Esophagus muscularis mucosa (tissue), 4 donors: ENCODE results near the gene CFH. TPM values are rescaled to one million over a fixed set of nuclear protein-coding genes. Genes with fewer than 3 reads are reported as not detected.
A peak's percentile ranks its signal among the peaks of the same experiment; 100 is the strongest.

ENCODE experiments used
- DNase-seq: peaks from one replicate; pipeline ENCODE4 v3.0.0-alpha.2; 2017; ENCODE audit errors: extremely low spot score
- H3K27ac ChIP-seq, 4 donors: fragments of 200-600 bp; sonication (generic); replicated peaks in 1 of 4; 1 replicate in 3 of 4; 2 replicates in 1 of 4; pipeline ENCODE4 v1.5.1; 2016 to 2019; ENCODE audit warnings: mild to moderate bottlenecking in 1 of 4
- H3K27me3 ChIP-seq, 4 donors: fragments of 200-600 bp; sonication (generic); one replicate each; pipeline versions ENCODE4 v1.5.1 to v1.6.0; 2016 to 2019
- H3K36me3 ChIP-seq, 4 donors: fragments of 200-600 bp; sonication (generic); one replicate each; pipeline ENCODE4 v1.5.1; 2016 to 2019
- H3K4me1 ChIP-seq, 4 donors: fragments of 200-600 bp; sonication (generic); one replicate each; pipeline ENCODE4 v1.5.1; 2016 to 2019
- H3K4me3 ChIP-seq, 4 donors: fragments of 200-600 bp; sonication (generic); 1 replicate in 2 of 4; 2 replicates in 2 of 4; pipeline ENCODE4 v1.5.1; 2016 to 2019; ENCODE audit warnings: mild to moderate bottlenecking in 4 of 4, moderate library complexity in 1 of 4
- H3K9me3 ChIP-seq, 4 donors: fragments of 200-600 bp; sonication (generic); 1 replicate in 3 of 4; 2 replicates in 1 of 4; pipeline ENCODE4 v1.5.1; 2016 to 2019
- CTCF ChIP-seq, 3 experiments: fragments of 200-600 bp in 2 of 3; fragments of 450-650 bp in 1 of 3; sonication (generic) in 2 of 3; IDR thresholded peaks; one replicate each; pipeline ENCODE4 v1.5.1; 2017 to 2019; ENCODE audit warnings: antibody characterized with exemption in 3 of 3, mild to moderate bottlenecking in 2 of 3, moderate library complexity in 1 of 3
- EP300 ChIP-seq: sonication (generic); formaldehyde crosslinking; IDR thresholded peaks from one replicate; pipeline ENCODE4 v1.6.1; 2017; ENCODE audit warnings: antibody characterized with exemption
- POLR2A ChIP-seq: fragments of 450-650 bp; IDR thresholded peaks from one replicate; pipeline ENCODE4 v1.6.1; 2017; ENCODE audit warnings: antibody characterized with exemption, moderate library complexity, mild to moderate bottlenecking, low read depth
- POLR2AphosphoS5 ChIP-seq, 2 donors: sonication (generic); formaldehyde crosslinking; IDR thresholded peaks; one replicate each; pipeline ENCODE4 v1.6.1; 2017; ENCODE audit warnings: antibody characterized with exemption in 2 of 2
- WGBS: methylation state at CpG from one replicate; pipeline ENCODE4 v1.1.5; 2018; 5-methylcytosine and 5-hydroxymethylcytosine counted together
- intact Hi-C: fragments of 100-400 bp; cut with DNase I; formaldehyde crosslinking; loops from one replicate; pipeline ENCODE4 v1.15.1; 2023
- total RNA-seq, 4 donors: library from RNA; depleted of rRNA; stranded (reverse); fragments of >200 nt; gene quantifications; one replicate each; pipeline versions ENCODE4 v1.1.0 to v1.2.1, GENCODE V29; 2016

Gene CFH
- total RNA-seq, 4 donors from 2014 or later, result 36.1 to 63.8 (median 53.1) TPM

GRCh38 chr1:196717868-196718267, 66.0 kb downstream of the CFH start:
- TF ChIP-seq POLR2AphosphoS5 (IDR thresholded peaks at IDR 0.05) (no peak), EP300 (no peak), POLR2A (no peak), CTCF (IDR thresholded peaks at IDR 0.05) (no peak)

GRCh38 chr1:196723325-196724185, 71.7 kb downstream of the CFH start:
- no peak overlapping the region for H3K27ac ChIP-seq
- peaks cover 0 to 6% (median 0%) of the 10 kb centered on the region in 4 donors for H3K36me3 ChIP-seq
- WGBS, result 81% methylated on average over 13 of the region's 14 CpGs
- no peak for TF ChIP-seq EP300
- peak in 1 of 3 experiments; percentile 27 for TF ChIP-seq CTCF (IDR thresholded peaks at IDR 0.05)
- DNase-seq, result no peak
- intact Hi-C loops, result no loop called here
- H3K4me1 ChIP-seq, result no peaks in the 10 kb centered on the region
- H3K4me3 ChIP-seq, result no peak overlapping the region
- no peaks in the 10 kb centered on the region for H3K9me3 ChIP-seq
- peaks cover 0 to 8% (median 0%) of the 10 kb centered on the region in 4 donors for H3K27me3 ChIP-seq

More at GRCh38 chr1:196717868-196718267, 66.0 kb downstream of the CFH start:
- Histone ChIP-seq H3K36me3 (no peaks in the 10 kb centered on the region), H3K27me3 (no peaks in the 10 kb centered on the region), H3K4me1 (no peaks in the 10 kb centered on the region), H3K9me3 (no peaks in the 10 kb centered on the region), H3K4me3 (no peak overlapping the region), H3K27ac (no peak overlapping the region)
- DNase-seq, result no peak
- WGBS, result 71% methylated on average over 2 of the region's 2 CpGs
- intact Hi-C loops, result no loop called here

GRCh38 chr1:196732526-196732925, 80.7 kb downstream of the CFH start:
- Histone ChIP-seq H3K27ac (no peak overlapping the region), H3K27me3 (no peaks in the 10 kb centered on the region), H3K4me3 (no peak overlapping the region), H3K9me3 (no peaks in the 10 kb centered on the region), H3K36me3 (no peaks in the 10 kb centered on the region), H3K4me1 (no peaks in the 10 kb centered on the region)
- intact Hi-C loops, result no loop called here
- no peak for DNase-seq
- 84% methylated on average over 2 of the region's 2 CpGs for WGBS
- TF ChIP-seq CTCF (IDR thresholded peaks at IDR 0.05) (no peak), POLR2AphosphoS5 (IDR thresholded peaks at IDR 0.05) (no peak), EP300 (no peak), POLR2A (no peak)

GRCh38 chr1:196733091-196733970, 81.5 kb downstream of the CFH start:
- Histone ChIP-seq H3K4me1 (no peaks in the 10 kb centered on the region), H3K27ac (no peak overlapping the region), H3K9me3 (no peaks in the 10 kb centered on the region), H3K27me3 (no peaks in the 10 kb centered on the region), H3K4me3 (no peak overlapping the region), H3K36me3 (peaks cover 0 to 7% (median 2%) of the 10 kb centered on the region in 4 donors)
- DNase-seq, result no peak
- intact Hi-C loops, result no loop called here
- TF ChIP-seq POLR2AphosphoS5 (IDR thresholded peaks at IDR 0.05) (no peak), POLR2A (no peak), EP300 (no peak), CTCF (IDR thresholded peaks at IDR 0.05) (no peak)
- 67% methylated on average over 11 of the region's 11 CpGs for WGBS
